ENCODE results near the gene SMAP1.

GRCh38 chr6:70905742-70906141 lies 238.1 kb downstream of the SMAP1 start:
- TF ChIP-seq CTCF (IDR thresholded peaks at IDR 0.05) (no peak), POLR2A (IDR thresholded peaks at IDR 0.05) (no peak)
